Measurements from ENCODE around the gene JCHAIN.

DNA sequence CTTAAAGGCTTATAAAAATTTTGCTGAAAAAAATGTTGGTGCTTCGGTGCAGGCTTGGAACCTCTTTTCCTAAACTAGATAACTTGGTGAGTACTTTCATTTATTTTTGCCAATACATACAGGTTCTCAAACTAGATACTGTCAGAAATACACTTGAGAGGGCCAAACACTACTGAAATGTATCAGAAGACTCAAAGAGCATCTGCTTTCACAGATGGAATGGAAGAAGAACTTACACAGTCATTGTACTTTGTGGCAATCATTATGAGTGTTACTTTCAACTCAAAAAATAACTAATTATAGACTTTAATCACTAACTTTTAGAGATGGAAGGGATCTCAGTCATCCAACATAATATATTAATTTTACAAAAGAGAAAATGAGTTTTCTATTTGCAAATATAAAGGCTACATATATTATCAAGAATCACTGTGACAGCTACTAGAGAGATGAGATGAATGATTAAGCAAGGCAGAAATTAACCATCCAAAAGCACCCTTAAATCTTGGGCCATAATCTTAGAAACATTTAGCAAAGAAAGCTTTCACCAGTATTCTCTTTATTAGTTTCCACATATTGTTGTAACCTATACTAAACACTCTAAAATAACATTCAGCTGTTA is 36.7 kb downstream of the JCHAIN start:
- TF ChIP-seq, protein P1, sequence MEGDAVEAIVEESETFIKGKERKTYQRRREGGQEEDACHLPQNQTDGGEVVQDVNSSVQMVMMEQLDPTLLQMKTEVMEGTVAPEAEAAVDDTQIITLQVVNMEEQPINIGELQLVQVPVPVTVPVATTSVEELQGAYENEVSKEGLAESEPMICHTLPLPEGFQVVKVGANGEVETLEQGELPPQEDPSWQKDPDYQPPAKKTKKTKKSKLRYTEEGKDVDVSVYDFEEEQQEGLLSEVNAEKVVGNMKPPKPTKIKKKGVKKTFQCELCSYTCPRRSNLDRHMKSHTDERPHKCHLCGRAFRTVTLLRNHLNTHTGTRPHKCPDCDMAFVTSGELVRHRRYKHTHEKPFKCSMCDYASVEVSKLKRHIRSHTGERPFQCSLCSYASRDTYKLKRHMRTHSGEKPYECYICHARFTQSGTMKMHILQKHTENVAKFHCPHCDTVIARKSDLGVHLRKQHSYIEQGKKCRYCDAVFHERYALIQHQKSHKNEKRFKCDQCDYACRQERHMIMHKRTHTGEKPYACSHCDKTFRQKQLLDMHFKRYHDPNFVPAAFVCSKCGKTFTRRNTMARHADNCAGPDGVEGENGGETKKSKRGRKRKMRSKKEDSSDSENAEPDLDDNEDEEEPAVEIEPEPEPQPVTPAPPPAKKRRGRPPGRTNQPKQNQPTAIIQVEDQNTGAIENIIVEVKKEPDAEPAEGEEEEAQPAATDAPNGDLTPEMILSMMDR (optimal IDR thresholded peaks at IDR 0.05 in 1 of 3, IDR thresholded peaks at IDR 0.05 in 1 of 3, conservative IDR thresholded peaks at IDR 0.05 in 1 of 3; ENCODE audit: extremely low read depth in 1 of 3, insufficient read depth in 2 of 3, low read length in 3 of 3): no peak
- TF ChIP-seq EZH2 (IDR thresholded peaks at IDR 0.05; ENCODE audit: low read length): no peak

All from keratinocyte (primary cell).